K562 (cell line): Measurements from ENCODE around the gene DHRS12. TPM values are rescaled to one million over a fixed set of nuclear protein-coding genes. Genes with fewer than 3 reads are reported as not detected.

Experiments
- ATAC-seq: fragments of 200-7000 bp; cut with Tn5 transposase; 3 replicates; pipeline ENCODE4 v1.9.1; 2020; ENCODE audit warnings: moderate library complexity
- BruUV-seq: library from RNA; stranded (reverse); fragments of 400-500 nt; replicated peaks from 2 replicates; lab custom pipeline; 2021; lab: Mats Ljungman, UMichigan
- CTCF ChIA-PET: fragments of 300-600 bp; formaldehyde crosslinking; extraction: SDS; loops from one replicate; lab custom pipeline; 2021; ENCODE audit warnings: low intra/inter-chr PET ratio; lab: Yijun Ruan, JAX
- POLR2A ChIA-PET: fragments of 300-600, 350-650 bp; sonication (Branson Sonifier 250); formaldehyde crosslinking; extraction: SDS; loops from one replicate; lab custom pipeline; 2021; ENCODE audit warnings: antibody characterized with exemption, inconsistent platforms; lab: Yijun Ruan, JAX
- DNase-seq, 4 experiments: peaks; one replicate each; pipeline versions ENCODE4 v3.0.0 to v3.0.0-alpha.2; 2011 to 2018; ENCODE audit warnings: low spot score in 3 of 4, mixed read lengths in 3 of 4; ENCODE audit errors: extremely low read depth in 1 of 4
- FAIRE-seq: peaks from 2 replicates; lab custom pipeline; 2011; peaks lifted over from hg19 to GRCh38; lab: Jason Lieb, UNC
- H2AFZ ChIP-seq: 2 replicates; pipeline ENCODE4 v1.6.0; 2011; ENCODE audit warnings: low read depth, low read length, control low read depth, inconsistent platforms
- H3K27ac ChIP-seq: fragments of 200-600 bp; 3 replicates; pipeline ENCODE4 v1.8.0; 2011; ENCODE audit warnings: low read depth, mild to moderate bottlenecking, control low read depth, inconsistent platforms, low read length, moderate library complexity, mixed read lengths; ENCODE audit errors: extremely low read depth
- H3K27me3 ChIP-seq, 2 experiments: fragments of 300-600 bp in 1 of 2; 2 replicates in 1 of 2; 3 replicates in 1 of 2; pipeline versions ENCODE4 v1.6.0 to v1.8.0; 2011; ENCODE audit warnings: inconsistent platforms in 2 of 2, low read length in 2 of 2, mild to moderate bottlenecking in 1 of 2, mixed read lengths in 1 of 2, moderate library complexity in 1 of 2; ENCODE audit not compliant: control insufficient read depth in 2 of 2, insufficient read depth in 2 of 2
- H3K36me3 ChIP-seq: fragments of 300-600 bp; 3 replicates; pipeline ENCODE4 v1.8.0; 2011; ENCODE audit warnings: mild to moderate bottlenecking, low read length, inconsistent platforms; ENCODE audit not compliant: control insufficient read depth, insufficient read depth
- H3K4me1 ChIP-seq, 2 experiments: fragments of 200-600 bp in 1 of 2; replicated peaks in 1 of 2; 2 replicates in 1 of 2; 3 replicates in 1 of 2; pipeline versions ENCODE4 v1.5.1 to v1.8.0; 2011; ENCODE audit warnings: inconsistent platforms in 2 of 2, low read length in 2 of 2, mild to moderate bottlenecking in 1 of 2, mixed read lengths in 1 of 2, moderate library complexity in 1 of 2; ENCODE audit not compliant: control insufficient read depth in 2 of 2, insufficient read depth in 2 of 2
- H3K4me2 ChIP-seq: 2 replicates; pipeline ENCODE4 v1.6.1; 2011; ENCODE audit warnings: low read length, control low read depth, inconsistent platforms, mixed read lengths; ENCODE audit not compliant: insufficient read depth
- H3K4me3 ChIP-seq: fragments of 200-600 bp; sonication (generic), shearing (Covaris generic); 2 replicates; pipeline ENCODE4 v1.5.1; 2016; ENCODE audit warnings: control low read depth, inconsistent platforms
- H3K79me2 ChIP-seq: fragments of 200-600 bp; 3 replicates; pipeline ENCODE4 v1.8.0; 2011; ENCODE audit warnings: low read length, inconsistent platforms; ENCODE audit not compliant: control insufficient read depth, insufficient read depth
- H3K9ac ChIP-seq, 2 experiments: 2 replicates each; pipeline versions ENCODE4 v1.6.0 to v1.6.1; 2011; ENCODE audit warnings: low read depth in 2 of 2, low read length in 2 of 2, control low read depth in 1 of 2, inconsistent platforms in 1 of 2, mild to moderate bottlenecking in 1 of 2, mixed read lengths in 1 of 2; ENCODE audit not compliant: insufficient read depth in 1 of 2
- H3K9me1 ChIP-seq: one replicate; pipeline ENCODE4 v1.6.0; 2011; ENCODE audit warnings: inconsistent platforms, mild to moderate bottlenecking, low read length, moderate library complexity; ENCODE audit not compliant: control insufficient read depth, insufficient read depth
- H3K9me3 ChIP-seq: replicated peaks from 2 replicates; pipeline ENCODE4 v1.5.1; 2011; ENCODE audit warnings: low read depth, low read length, inconsistent platforms; ENCODE audit not compliant: control insufficient read depth, insufficient read depth
- H4K20me1 ChIP-seq: replicated peaks from 2 replicates; pipeline ENCODE4 v1.6.1; 2011; ENCODE audit warnings: low read length, inconsistent platforms, mixed read lengths; ENCODE audit not compliant: control insufficient read depth, insufficient read depth
- ARID3B ChIP-seq: fragments of 250-450 bp; sonication (Bioruptor Pico); IDR thresholded peaks from 2 replicates; pipeline ENCODE4 v1.4.0; 2020; ENCODE audit warnings: borderline replicate concordance
- CREB5 ChIP-seq: fragments of 250-450 bp; sonication (Bioruptor Pico); IDR thresholded peaks from 2 replicates; pipeline ENCODE4 v1.5.0; 2020; ENCODE audit warnings: mild to moderate bottlenecking
- ETV1 ChIP-seq: fragments of 450-650 bp; conservative IDR thresholded peaks from 2 replicates; pipeline ENCODE4 v1.6.1; 2016; ENCODE audit warnings: missing genetic modification characterization, control low read depth, low read depth, missing compliant biosample characterization
- HMBOX1 ChIP-seq: sonication (generic); IDR thresholded peaks from 2 replicates; pipeline ENCODE4 v1.6.1; 2016
- MYNN ChIP-seq, 2 experiments: sonication (generic); formaldehyde crosslinking in 1 of 2; IDR thresholded peaks; 2 replicates each; pipeline versions ENCODE4 v1.5.0 to v1.6.1; 2016 to 2020; ENCODE audit warnings: antibody characterized with exemption in 1 of 2, missing genetic modification reagents in 1 of 2
- RBFOX2 ChIP-seq: fragments of 200-400 bp; formaldehyde crosslinking; IDR thresholded peaks from 2 replicates; pipeline ENCODE4 v1.6.1; 2017; ENCODE audit warnings: low read depth, mild to moderate bottlenecking, low read length, moderate library complexity
- ZNF384 ChIP-seq: IDR thresholded peaks from 2 replicates; pipeline ENCODE4 v1.6.1; 2012; ENCODE audit warnings: low read depth, low read length, improper control_type of control experiment
- WGBS: fragments of 100-300 bp; shearing (Covaris generic); methylation state at CpG from one replicate; pipeline ENCODE4 v1.1.6; 2016; ENCODE audit warnings: low coverage, mixed read lengths; ENCODE audit not compliant: insufficient coverage; ENCODE audit errors: missing lambda C conversion rate; 5-methylcytosine and 5-hydroxymethylcytosine counted together
- in situ Hi-C: fragments of 300-500 bp; cut with MboI; formaldehyde crosslinking; loops from 4 replicates; pipeline ENCODE4 v1.15.0; 2018; ENCODE audit warnings: inconsistent platforms, mixed read lengths
- intact Hi-C: fragments of 100-400 bp; cut with micrococcal nuclease; formaldehyde crosslinking; loops from 2 replicates; pipeline ENCODE4 v1.14.2; 2022
- polyA plus RNA-seq, 8 experiments: library from polyadenylated mRNA; depleted of rRNA in 4 of 8; stranded (reverse) in 5 of 8; unstranded in 3 of 8; fragments of >200 nt; fragmentation: Nextera tagmentation in 2 of 8; fragmentation: Illumina TruSeq in 1 of 8; extraction: Ambion mirVana in 2 of 8; extraction: Trizol in 1 of 8; gene quantifications; 2 replicates each; pipeline versions ENCODE4 v1.2.1 to v1.2.3, GENCODE V29; 2011 to 2014; ENCODE audit warnings: inconsistent platforms in 1 of 8, missing spikeins in 1 of 8
- total RNA-seq, 7 experiments: library from RNA; depleted of rRNA in 6 of 7; stranded (reverse); fragments of >200 nt in 6 of 7; fragmentation: Illumina TruSeq in 2 of 7; extraction: Trizol in 2 of 7; gene quantifications; 2 replicates each; pipeline versions ENCODE4 v1.2.1 to v1.2.3, GENCODE V29; 2011 to 2021; ENCODE audit warnings: low replicate concordance in 1 of 7

The DHRS12 gene
- total and polyA plus RNA-seq, 9 of the 15 experiments (the other 6 are each of a cell fraction or from before 2014, with no cell fraction given) = 0.62 to 2.7 (median 0.98) TPM

GRCh38 chr13:51819544-51819943, 15.6 kb upstream of the DHRS12 start:
- Histone ChIP-seq H3K79me2 (no peaks in the 10 kb centered on the region), H3K4me3 (no peak overlapping the region), H3K9me1 (no peaks in the 10 kb centered on the region), H3K9me3 (no peaks in the 10 kb centered on the region), H3K27me3 (peaks cover 3 to 40% of the 10 kb centered on the region in 2 experiments; a peak in 4 of 5 replicates), H3K9ac (no peak overlapping the region), H3K27ac (no peak overlapping the region), H3K4me2 (no peak overlapping the region), H3K36me3 (no peaks in the 10 kb centered on the region), H4K20me1 (no peaks in the 10 kb centered on the region; the same call in 1 of the 2 replicates), H3K4me1 (peaks cover 3 to 11% of the 10 kb centered on the region in 2 experiments; a peak in 3 of 5 replicates), H2AFZ (no peak overlapping the region)
- intact Hi-C loops = no loop called here
- POLR2A ChIA-PET = no interaction called here
- CTCF ChIA-PET = no interaction called here
- FAIRE-seq = no peak
- DNase-seq = no peak
- no TSS peak for BruUV-seq
- ATAC-seq = no peak
- in situ Hi-C loops = no loop called here
- WGBS = 18% methylated on average over 2 of the region's 3 CpGs
- no peak for TF ChIP-seq CREB5 (CRISPR knock-in tag)
- TF ChIP-seq ARID3B (CRISPR knock-in tag) = no peak
- TF ChIP-seq HMBOX1 = no peak
- no peak for TF ChIP-seq MYNN (IDR thresholded peaks at IDR 0.05)
- TF ChIP-seq MYNN (CRISPR knock-in tag; IDR thresholded peaks at IDR 0.05) = no peak
- no peak for TF ChIP-seq ZNF384
- TF ChIP-seq RBFOX2 = no peak
- no peak for TF ChIP-seq ETV1 (tag)
